Esophagus squamous epithelium (tissue), 4 donors: ENCODE data around the gene KLHL40.

Experiments
- POLR2A ChIP-seq, 4 donors: fragments of 450-650 bp; IDR thresholded peaks; one replicate each; pipeline ENCODE4 v1.6.1; 2017; ENCODE audit warnings: antibody characterized with exemption in 4 of 4, mild to moderate bottlenecking in 4 of 4, moderate library complexity in 3 of 4
- TF ChIP-seq, protein P1 (sequence below), 6 experiments: fragments of 450-650 bp in 4 of 6; fragments of 200-600 bp in 2 of 6; sonication (generic) in 2 of 6; IDR thresholded peaks; one replicate each; pipeline ENCODE4 v1.5.1; 2016 to 2019; ENCODE audit warnings: antibody characterized with exemption in 6 of 6, mild to moderate bottlenecking in 4 of 6, moderate library complexity in 4 of 6

DNA sequence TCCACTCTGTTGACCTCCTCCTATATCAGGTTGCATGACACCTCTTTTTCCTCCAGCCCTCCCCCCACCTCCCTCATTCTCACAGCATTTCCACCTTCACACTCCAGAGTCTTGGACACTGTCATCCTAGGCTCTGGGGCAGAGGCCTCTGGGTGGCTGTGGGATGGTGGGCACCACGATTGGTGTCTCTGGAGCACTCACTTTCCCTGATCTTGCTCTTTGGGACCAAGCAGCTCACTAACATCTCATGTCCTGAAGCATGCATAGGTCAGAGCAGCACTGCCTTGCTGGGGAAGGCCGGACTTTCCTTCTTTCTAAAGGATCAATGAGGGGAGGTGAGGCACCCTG, 16.9 kb upstream of the KLHL40 start:
- TF ChIP-seq, protein P1, sequence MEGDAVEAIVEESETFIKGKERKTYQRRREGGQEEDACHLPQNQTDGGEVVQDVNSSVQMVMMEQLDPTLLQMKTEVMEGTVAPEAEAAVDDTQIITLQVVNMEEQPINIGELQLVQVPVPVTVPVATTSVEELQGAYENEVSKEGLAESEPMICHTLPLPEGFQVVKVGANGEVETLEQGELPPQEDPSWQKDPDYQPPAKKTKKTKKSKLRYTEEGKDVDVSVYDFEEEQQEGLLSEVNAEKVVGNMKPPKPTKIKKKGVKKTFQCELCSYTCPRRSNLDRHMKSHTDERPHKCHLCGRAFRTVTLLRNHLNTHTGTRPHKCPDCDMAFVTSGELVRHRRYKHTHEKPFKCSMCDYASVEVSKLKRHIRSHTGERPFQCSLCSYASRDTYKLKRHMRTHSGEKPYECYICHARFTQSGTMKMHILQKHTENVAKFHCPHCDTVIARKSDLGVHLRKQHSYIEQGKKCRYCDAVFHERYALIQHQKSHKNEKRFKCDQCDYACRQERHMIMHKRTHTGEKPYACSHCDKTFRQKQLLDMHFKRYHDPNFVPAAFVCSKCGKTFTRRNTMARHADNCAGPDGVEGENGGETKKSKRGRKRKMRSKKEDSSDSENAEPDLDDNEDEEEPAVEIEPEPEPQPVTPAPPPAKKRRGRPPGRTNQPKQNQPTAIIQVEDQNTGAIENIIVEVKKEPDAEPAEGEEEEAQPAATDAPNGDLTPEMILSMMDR (IDR thresholded peaks at IDR 0.05): no peak
- no peak for TF ChIP-seq POLR2A (IDR thresholded peaks at IDR 0.05)
